NCI-H2227 (cell line): ENCODE measurements around the gene FCGBP.

Experiments
- DNase-seq: peaks from one replicate; lab custom pipeline; 2025; ENCODE audit not compliant: unreplicated experiment; lab: John Stamatoyannopoulos, UW

The FCGBP gene

GRCh38 chr19:39949026-39949747, 14.8 kb upstream of the FCGBP start:
- DNase-seq = no peak

- no peak for DNase-seq
Observed at GRCh38 chr19:39946532-39946931, 12.1 kb upstream of the FCGBP start.

- no peak for DNase-seq
Observed at GRCh38 chr19:39943586-39943985, 9.2 kb upstream of the FCGBP start.

GRCh38 chr19:39942366-39942730, 7.9 kb upstream of the FCGBP start:
- DNase-seq = no peak

GRCh38 chr19:39941615-39942365, 7.4 kb upstream of the FCGBP start:
- no peak for DNase-seq

- no peak for DNase-seq
Observed at GRCh38 chr19:39941151-39941550, 6.7 kb upstream of the FCGBP start.

GRCh38 chr19:39940221-39940833, 5.9 kb upstream of the FCGBP start:
- DNase-seq = no peak

GRCh38 chr19:39939556-39939955, 5.1 kb upstream of the FCGBP start:
- DNase-seq = no peak

- no peak for DNase-seq
Observed at GRCh38 chr19:39937787-39938186, 3.4 kb upstream of the FCGBP start.

GRCh38 chr19:39937094-39937720, 2.8 kb upstream of the FCGBP start:
- DNase-seq = no peak

- no peak for DNase-seq
Observed at GRCh38 chr19:39936622-39937021, 2.2 kb upstream of the FCGBP start.

- no peak for DNase-seq
Observed at GRCh38 chr19:39936020-39936419, 1.6 kb upstream of the FCGBP start.

- DNase-seq = no peak
Observed at GRCh38 chr19:39935364-39935661, 879 bp upstream of the FCGBP start.

- no peak for DNase-seq
Observed at GRCh38 chr19:39929750-39930149, 4.7 kb downstream of the FCGBP start.

GRCh38 chr19:39928357-39928725, 6.1 kb downstream of the FCGBP start:
- no peak for DNase-seq

- DNase-seq = no peak
Observed at GRCh38 chr19:39927524-39928356, 6.7 kb downstream of the FCGBP start.

- no peak for DNase-seq
Observed at GRCh38 chr19:39927076-39927475, 7.4 kb downstream of the FCGBP start.

GRCh38 chr19:39926170-39926760, 8.2 kb downstream of the FCGBP start:
- no peak for DNase-seq

GRCh38 chr19:39924952-39925351, 9.5 kb downstream of the FCGBP start:
- DNase-seq = no peak

GRCh38 chr19:39924389-39924788, 10.0 kb downstream of the FCGBP start:
- no peak for DNase-seq

GRCh38 chr19:39923862-39924261, 10.6 kb downstream of the FCGBP start:
- DNase-seq = no peak
